SW 1271 (cell line): ENCODE measurements around the gene MYO1A.

ENCODE experiments used
- DNase-seq, 2 experiments: peaks; one replicate each; lab custom pipeline; 2025; lab: John Stamatoyannopoulos, UW

Gene MYO1A

DNA sequence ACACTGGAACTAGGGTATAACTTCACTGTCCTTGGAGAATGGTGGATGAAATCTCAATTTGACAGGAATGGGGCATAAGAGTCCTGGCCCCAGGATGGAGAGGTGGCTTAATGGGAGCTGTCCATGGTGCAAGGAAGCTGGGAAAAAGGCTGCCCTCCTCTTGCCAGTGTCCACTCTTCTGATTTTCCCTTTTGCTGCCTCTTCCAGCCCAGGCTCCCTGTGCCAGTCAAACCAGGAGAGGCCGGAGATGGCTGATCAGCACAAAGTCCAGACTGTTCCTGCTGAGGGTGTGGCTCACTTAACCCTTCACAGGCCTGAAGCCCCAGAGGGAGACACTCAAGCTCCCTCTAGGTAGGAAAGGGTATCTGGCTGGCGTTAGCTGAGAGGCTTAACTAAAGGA, at the start of gene MYO1A:
TSS of gene MYO1A (minus strand) at position 240 of the 400 bp plus-strand sequence. CDS start 1,806 bp downstream, outside the sequence.
- DNase-seq: no peak

GRCh38 chr12:57099047-57099714, 49.3 kb upstream of the MYO1A start:
- DNase-seq: no peak

DNA sequence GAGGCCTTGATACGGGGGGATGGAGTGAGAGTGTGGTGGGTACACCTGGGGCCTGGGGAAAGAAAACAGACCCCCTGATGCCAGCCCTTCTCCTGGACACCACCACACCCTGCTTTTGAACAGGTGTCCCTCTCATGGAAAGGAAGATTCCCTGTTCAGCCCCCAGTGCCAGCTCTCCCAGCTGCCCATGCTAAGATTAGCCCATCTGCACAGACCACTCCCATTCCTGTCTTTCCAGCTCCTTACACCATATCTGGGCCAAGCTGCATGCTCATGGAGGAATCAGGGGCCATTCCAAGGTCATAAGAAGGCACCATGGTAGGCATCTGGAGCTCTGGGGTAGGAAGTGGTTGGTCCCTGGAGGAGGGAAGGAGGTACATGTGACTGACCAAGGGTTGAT, 48.6 kb upstream of the MYO1A start:
- no peak for DNase-seq

GRCh38 chr12:57097554-57097835, 47.6 kb upstream of the MYO1A start:
- DNase-seq: no peak

DNA sequence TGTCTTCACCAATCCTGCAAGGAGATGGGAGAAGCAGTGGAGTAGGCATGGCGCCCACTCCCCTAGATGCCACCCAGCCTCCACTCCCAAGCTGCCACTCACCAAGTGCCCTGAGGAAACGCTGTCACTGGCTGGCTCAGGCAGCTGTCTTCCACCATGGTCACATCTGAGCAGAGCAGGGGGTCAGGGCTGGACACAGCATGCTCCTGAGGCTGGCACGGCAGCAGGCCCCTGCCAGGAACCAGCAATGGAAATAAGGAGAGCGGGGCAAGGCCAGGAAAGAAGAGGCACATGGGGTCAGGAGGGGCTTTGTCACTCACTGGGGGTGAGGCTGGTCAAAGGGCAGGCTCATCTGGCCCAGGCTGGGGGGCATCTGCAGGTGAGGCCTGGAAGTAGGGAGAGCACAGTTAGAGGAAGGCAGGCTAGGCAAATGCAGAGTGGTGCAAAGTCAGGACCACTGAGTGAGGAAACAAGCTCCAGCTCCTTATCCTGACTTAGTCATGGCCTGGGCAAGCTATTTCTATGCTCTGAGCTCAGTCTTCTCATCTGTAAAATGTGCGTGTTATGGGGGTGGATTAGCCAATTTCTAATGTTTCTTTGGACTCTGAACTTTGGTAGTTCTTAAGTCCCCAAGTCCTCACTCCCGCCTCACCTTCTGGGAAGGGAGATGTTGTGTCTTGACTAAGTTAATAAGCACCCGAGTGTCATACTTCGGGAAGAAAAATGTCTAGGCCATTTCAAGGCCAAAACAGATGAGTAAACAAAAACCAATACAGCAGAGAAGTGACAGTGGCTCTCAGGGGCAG, 47.0 kb upstream of the MYO1A start:
- no peak for DNase-seq

DNA sequence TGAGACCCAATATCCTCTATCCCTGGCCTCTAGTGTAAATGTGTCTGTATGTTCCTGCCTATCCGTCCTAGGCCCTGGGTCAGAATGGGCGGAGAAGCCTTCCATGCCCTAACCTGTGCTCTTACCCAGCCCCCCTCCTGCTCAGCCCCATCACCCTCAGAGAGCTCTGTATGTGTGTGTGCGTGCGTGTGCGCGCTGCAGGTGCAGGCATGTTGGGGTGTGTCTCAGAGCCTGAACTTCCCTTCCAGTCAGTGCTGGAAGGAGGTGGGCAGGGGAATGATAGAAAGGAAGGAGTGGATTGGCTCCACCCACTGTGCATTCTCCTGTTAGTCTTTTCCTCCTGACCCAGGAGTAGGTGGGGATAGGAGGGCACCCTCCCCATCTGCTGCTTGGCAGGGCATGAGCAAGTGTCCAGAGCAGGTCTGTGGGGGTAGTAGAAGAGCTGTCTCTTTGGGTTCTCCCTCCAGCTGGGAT, 46.2 kb upstream of the MYO1A start:
- DNase-seq: no peak

GRCh38 chr12:57095440-57095839, 45.5 kb upstream of the MYO1A start:
- DNase-seq: no peak

DNA sequence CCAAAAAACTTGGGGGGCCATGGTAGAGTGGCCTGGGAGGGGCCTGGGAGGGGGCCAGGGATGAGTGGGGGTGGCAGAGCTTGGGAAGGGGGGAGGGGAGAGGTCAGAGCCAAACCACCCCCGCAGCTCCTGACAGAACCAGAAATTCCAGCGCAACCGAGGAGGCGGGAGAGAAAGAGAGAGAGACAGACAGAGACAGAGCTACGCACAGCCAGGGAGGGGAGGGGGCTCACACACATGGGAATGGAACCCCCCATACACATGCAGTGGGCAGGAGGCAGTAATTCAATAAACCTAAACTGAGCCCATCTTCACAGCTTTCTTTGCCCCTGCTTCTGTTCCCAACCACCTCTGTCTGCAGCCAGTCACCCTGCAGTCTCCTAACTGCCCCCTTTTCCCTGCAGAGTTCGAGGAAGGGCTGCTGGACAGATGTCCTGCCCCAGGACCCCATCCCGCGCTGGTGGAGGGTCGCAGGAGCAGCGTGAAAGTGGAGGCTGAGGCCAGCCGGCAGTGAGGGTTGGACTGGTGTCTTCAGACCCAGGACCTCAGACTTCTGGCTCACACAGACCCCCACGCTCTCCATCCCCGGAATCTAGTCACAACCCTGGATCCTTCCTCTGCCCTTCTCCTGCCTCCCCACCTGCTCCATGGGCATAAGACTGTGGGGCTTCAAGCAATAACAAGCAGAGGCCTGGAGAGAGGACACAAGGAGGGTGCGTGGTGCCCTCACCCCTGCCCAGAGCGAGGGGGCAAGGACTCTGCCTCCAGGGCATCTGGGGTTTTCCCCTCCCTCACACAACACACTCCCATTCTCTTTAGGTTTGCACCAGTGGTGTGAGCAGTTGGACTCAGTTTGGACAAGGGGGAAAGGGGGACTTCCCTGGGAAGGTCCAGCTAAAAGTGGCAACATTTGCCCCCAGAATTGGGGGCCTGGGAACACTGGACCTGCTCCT, 44.6 kb upstream of the MYO1A start:
- no peak for DNase-seq

DNA sequence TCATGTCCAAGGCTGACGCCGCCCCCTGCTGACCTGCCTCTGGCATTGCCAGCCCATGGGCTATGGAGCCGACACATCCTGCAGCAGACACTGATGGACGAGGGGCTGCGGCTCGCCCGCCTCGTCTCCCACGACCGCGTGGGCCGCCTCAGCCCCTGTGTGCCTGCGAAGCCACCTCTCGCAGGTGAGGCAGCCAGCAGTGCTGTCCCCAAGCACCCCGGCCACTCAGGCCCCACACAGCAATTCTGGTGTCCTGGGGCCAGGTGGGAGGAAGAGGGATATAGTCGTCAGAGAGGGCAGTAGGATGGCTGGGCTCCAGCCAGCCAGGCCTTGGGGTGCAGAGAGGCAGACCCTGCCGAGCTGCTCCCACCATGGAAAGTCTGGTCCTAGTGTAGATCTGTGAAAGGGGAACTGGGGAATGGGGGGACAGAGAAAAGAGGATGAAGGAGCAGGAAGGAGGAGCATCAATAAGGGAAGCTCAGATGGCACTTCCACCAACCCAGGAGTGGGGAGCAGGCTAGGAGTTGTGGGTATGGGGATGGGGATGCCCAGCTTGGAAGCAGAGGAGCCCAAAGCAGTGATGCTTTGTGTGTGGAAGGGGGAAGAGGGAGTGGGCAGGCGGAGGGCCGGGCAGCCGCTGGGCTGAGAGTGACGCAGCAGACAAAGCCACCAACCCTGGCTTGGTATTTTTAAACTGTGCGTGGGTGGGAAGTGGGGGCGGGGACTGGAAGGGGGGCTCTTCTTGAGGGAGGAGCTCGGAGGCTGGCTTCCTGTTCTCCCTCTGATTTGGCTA, 43.7 kb upstream of the MYO1A start:
- DNase-seq: no peak

GRCh38 chr12:57092876-57093414, 43.0 kb upstream of the MYO1A start:
- no peak for DNase-seq

- DNase-seq: no peak
These were observed 42.6 kb upstream of the MYO1A start for GRCh38 chr12:57092529-57092862.

GRCh38 chr12:57091638-57092528, 42.0 kb upstream of the MYO1A start:
- no peak for DNase-seq

- DNase-seq: no peak
These were observed 41.2 kb upstream of the MYO1A start for GRCh38 chr12:57090924-57091637.

DNA sequence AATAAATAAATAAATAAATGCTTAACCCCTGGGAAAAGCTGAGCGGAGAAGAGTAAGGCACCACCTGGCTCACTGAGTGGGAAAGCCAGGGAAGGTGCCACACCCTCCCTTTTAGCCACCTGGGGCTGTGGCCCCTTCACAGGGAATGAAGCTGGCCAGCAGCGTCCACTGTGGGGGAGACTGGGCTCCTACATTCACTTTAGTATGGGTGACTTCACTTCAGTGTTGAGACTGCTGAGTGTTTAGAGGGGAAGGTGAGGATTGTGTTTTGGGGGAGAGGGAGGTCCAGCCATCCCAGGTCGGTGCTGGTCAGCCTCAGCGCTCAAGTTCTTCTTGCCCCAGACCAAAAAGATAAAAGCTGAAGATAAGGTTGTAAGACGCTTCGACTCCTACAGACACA, 40.6 kb upstream of the MYO1A start:
- no peak for DNase-seq

DNA sequence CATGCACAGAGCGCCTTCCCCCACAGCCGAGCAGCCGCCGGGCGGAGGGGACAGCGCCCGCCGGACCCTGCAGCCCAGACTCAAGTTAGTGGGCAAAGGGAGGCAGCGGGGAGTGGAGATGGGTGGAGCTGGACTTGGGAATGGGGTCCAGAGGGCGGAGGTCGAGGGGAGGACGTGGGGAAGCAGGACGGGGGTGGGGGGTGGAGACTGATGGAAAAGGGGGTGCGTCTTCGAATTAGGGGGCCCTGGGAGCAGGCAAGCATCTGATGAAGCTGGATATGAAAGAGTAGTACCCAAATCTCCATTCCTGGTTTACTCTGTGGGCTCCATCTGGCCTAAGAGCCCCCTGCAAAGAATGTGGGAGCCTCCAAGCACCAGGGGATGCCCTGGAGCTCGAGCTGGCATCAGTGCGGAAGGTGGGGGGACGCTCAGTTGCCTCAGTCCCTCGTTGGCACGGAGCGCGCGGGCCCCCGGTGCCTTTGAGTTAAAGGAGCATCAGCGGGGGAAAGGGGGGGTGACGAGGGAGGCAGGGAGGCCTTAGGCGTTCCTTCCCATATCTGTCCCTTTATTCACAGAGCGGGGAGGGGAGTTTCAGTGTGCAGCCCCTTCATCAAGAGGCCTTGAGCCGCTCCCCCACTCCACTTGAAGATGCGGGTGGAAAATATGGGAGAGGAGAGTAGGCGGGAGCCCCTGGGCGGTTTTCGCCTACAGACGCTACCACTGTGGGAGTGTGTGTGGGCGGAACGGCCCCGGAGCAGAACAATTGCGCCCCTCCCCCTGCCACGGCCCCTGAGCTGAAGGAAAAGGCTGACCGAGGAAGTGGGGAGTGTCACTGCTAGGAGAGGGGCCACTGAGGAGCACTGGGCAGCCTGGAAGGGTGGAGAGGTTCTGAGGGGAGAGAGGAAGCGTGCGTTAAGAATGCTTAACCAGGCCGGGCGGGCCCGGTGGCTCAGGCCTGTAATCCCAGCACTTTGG, 39.6 kb upstream of the MYO1A start:
- DNase-seq: peak in 1 of 2 experiments; percentile 57

DNA sequence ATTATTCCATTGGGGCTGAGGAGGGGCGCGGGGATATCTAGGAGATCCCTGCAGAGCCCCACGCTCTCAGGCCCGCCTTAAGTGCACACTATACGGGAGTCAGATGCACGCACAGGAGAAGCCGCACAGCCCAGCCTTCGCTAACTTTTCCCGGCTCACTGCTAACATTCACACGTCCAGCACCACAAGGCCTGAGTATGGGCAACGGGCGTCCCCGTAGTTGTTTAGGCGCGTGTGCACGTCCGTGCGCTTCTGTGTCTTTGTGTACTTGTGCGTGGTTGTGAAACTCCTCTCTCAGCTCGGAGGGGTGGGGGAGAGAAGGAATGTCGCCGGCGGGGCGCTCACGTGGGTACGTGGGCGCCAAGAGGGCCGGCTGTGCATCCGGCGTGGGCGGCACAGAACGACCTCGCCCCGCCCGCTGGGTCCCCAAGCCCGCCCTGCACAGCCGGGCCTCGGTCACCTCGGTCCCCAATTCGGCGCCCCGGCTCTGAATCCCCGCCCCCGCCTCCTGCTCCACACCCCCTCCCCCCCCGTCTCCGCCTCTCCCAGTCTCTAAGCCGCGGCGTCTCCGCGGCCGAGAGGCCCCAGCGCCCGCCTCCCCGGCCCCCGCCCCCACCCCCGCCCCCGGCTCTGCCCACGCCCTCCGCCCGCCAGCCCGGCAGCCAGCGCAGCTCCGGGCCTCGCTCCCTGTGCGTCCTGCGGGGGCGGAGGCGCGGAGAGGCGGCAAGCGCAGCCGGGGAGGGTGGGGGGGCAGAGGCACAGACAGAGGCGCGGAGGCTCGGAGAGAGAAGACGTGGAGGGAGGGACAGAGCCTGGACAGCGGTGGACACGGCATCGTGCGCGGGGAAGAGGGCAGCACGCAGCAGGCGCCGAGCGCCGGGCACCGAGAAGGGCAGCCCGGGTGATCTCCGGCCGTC, 38.7 kb upstream of the MYO1A start, which contains the start of gene NAB2:
TSS of gene NAB2 (plus strand) at position 761 of the 917 bp plus-strand sequence. CDS start 158 bp downstream, outside the sequence.
- DNase-seq: peak; percentile 66 to 92

GRCh38 chr12:57087691-57088353, 37.9 kb upstream of the MYO1A start:
- peak; percentile 81 to 85 for DNase-seq
